ENCODE measurements around the gene AKT1S1.
A peak's percentile ranks its signal among the peaks of the same experiment; 100 is the strongest.

Gene AKT1S1

DNA sequence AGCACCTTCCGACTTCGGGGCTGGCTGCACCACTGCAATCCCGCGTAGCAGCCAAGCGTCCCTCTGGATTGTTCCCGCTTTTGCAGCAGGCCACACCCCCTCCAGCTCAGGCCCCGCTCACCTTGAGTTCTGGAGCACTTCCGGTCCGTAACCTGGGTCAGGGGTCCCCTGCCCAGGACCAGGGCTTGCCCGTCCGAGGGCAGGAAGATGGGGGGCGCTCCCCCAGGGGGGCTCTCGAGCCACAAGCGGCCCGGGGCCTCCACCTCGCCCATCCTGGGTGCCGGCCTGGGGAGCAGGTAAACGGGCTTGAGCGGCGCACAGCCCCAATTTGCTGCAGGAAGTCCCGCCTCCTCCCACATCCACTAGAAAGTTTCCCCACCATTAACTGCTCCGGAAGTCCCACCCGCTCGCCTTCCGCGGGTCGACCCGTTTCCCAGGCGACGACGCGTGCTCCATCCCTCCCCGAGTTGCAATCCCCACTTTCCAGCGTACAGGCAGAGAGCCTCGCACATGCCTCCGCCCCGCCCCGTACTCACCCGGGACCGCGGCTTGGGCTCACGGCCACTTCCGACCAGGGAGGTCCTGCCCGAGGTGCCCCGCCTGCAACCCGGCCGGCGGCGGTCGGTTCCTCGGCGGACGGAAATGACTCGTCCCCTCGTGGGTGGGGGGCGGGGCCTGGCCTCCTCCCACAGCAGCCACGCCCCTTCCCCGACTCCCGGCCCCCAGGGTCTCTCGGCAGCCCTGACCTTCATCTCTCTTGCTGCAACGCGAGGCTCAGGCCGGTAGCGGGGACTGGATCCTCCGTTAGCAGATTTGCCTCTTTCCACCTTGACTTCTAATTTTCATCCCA, 10.0 kb downstream of the AKT1S1 start, which contains the start of gene PNKP:
Gene PNKP, minus strand, starts transcription at position 644 of the 850 bp plus-strand sequence. Its CDS starts 372 bp downstream, at position 272.
- DNase-seq = peak; percentile 93 to 97 (median 96)

DNA sequence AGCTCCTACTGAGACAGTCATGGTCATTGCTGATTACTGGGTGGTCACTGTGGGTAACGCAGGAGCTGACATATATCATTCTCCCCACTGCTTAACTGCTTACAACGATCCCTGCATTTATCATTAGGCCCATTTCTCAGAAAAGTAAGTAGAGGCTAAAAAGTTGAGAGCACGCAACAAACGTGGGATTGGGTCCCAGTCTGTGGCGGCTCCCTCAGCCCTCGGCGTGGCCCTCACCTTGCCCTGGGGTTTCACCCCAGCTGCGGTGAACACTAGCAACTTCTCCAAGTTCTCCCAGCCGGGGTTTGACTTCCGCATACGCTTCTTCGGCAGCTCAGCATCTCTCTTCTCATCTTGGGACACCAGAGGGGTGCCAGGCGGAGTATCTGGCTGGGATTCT, 12.3 kb downstream of the AKT1S1 start:
- no peak for DNase-seq

DNA sequence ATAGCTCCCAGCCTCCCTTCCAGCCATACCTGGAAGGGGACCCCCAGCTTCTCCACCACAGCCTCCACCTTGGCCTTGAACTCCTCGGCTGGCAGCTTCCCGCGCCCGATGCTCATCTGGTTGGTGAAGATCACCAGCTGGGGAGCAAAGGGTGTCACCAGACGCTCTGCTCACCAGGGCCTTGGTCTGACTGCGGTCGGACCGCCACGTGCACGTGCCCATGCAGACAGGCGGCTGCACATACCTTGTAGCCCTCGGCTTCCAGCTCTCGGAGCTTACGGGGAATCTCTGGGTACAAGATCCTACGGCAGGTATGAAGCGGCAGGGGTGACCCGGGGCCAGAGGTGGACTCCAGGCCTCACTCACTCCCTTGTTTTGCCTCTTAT, 13.2 kb downstream of the AKT1S1 start:
- no peak for DNase-seq

DNA sequence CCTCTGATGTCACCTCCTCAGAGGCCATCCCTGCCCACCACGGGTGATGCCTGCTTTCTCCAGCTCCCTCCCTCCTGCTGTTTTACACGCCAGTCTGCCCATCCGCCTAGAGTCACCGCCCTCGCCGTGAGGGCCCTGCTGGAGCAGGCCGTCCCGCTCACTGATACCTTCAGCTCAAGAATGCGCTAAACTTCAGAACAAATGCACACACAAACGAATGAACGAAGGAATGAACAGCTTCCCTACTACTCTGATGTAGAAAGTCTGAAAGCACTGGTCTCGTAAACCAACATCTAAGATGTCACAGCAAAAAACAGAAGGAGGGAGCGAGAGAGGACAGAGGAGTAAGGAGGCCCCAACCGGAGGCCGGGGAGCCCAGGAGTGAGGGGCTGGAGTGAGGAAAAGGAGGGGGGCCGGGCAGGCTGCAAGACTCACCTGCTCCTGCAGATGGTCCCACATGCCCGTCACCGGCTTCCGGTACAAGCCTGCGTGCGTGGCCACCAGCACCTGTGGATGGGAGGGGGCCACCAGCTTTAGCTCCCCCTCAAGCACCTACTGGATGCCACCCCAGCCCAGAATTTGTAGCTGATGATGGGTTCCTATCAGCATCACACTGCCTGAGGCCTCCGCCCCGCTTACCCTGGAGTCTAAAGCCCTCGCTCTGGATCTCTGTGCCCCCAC, 13.8 kb downstream of the AKT1S1 start:
- DNase-seq = no peak

DNA sequence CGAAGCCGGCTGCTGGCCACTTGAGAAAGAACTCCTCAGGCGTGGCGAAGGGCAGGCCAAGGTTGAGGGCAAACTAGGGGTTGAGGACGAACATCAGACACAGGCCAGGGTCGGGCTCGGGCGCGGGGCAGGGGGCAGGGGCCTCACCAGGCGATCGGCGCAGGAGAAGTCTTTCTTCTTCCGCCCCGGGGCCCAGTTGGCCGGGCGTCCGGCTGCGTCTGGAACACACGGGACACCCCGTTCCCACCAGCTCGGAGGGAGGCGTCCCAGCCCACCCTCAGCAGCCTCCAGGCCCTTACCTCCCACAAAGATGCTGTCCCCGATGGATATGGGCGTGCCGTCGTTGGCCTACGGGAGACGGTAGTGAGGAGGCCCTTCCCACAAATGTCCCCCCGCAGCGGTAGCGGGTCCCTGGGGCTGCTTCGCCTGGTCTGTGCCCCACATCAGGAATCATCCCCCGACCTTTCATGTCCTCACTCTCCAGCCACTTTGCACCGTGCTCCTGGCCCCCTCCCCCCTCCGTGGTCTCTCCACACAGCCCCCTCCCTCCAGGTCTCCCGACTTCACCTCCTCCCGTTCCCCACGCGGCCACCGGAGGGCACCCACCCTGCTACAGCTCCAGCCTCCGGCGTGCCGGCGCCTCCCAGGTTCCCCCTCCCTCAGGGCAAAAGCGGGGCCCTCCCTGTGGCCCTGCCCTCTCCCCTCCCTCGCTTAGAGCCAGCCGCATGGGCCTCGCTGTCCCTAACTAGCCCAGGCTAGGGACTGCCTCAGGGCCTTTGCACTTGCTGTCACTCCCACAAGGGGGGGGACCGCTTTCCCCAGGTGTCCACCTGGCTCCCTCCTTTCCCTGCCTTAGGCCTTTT, 14.5 kb downstream of the AKT1S1 start:
- peak in 1 of 3 experiments; percentile 23 for DNase-seq

DNA sequence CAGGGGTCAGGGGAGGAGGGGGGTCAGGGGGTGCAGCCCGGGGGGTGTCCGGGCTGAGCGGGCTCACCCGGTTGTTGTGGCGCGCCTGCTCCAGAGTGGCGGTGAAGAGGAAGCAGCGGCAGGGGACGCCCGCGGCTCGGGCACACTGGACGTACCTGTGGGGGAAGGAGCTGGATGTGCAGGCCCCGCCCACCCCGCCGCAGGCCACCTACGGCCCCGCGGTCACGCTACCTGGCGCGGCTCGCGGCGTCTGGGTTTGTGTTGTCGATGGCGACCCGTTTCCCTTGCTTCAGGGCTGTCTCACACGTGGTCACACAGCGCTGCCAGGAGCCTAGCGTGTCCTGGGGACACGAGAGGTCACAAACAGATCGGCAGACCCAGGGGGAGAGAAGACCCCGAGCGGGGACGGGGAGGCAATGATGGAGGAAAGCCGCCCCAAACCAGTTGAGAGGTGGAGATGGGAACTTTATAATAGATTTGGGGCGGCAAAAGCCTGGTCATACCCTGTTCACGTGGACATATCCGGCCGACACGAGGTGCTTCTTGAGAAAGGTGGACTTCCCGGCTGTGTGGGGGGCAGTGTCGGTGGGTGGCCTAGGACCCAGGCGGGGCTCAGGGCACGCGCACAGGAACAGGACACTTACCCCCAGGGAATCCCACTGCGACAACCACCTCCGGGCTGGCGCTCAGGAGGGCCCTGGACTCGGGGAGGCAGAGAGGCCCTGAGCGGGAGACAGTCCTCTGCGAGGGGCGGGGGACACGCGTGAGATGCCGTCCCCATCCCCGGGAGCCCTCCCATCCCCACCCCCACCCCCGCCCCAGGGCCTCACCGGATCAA, 15.4 kb downstream of the AKT1S1 start:
- DNase-seq = peak; percentile 34 to 75 (median 40)

DNA sequence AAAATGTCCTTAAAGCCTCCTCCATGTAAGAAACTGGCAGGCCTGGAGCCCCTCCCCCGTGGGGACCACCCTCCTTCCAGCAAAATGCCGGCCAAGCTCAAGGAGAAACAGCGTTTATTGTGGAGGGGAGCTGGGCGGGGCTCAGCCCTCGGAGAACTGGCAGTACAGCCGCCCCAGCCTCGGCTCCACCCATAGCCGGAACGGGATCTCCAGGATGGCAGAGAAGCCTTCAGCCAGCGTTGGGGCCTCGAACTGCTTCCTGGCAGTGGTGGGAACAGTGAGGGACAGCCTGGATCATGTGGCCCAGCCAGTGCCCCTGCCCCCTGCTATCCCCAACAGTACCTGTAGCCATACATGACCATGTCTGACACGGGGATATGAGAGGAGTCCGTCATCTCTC, 16.0 kb downstream of the AKT1S1 start:
- DNase-seq = peak in 2 of 3 experiments; percentile 31 to 49

DNA sequence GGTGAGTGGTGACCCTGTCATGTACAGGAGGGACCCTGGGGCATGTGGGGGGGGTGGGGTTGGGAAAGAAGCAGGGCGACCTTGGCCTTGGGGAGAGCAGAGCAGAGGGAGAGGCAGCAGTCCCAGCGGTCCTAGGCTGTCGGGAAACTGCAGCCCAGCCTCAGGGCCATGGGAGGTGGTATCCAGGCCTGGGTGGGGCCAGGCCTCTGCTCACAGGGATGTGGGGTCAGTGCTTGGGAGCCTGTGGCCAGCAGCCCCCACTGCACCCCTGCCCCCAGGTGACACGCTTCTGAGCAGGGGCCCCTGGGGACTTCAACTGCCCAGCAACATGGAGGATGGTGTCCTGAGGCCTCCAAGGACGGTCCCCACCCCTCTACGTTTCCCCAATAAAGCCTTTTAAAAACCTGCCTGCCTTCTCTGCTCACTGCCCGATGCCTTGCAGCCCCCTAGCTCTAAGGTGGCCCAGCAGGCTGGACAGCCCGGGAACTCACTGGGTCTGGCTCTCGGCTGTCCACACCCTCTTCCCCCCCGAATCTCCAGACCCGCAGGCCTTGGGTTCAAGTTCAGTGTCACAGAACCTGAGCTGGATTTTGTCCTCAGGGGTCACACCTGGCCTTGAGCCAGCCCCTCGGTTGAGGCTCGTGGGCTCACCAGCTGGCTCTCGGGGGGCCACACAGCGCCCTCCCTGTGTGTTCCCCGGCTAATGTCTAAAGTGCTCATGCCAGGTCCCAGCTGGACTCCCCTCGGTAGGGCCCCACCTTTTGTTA, 16.6 kb downstream of the AKT1S1 start:
- no peak for DNase-seq

DNA sequence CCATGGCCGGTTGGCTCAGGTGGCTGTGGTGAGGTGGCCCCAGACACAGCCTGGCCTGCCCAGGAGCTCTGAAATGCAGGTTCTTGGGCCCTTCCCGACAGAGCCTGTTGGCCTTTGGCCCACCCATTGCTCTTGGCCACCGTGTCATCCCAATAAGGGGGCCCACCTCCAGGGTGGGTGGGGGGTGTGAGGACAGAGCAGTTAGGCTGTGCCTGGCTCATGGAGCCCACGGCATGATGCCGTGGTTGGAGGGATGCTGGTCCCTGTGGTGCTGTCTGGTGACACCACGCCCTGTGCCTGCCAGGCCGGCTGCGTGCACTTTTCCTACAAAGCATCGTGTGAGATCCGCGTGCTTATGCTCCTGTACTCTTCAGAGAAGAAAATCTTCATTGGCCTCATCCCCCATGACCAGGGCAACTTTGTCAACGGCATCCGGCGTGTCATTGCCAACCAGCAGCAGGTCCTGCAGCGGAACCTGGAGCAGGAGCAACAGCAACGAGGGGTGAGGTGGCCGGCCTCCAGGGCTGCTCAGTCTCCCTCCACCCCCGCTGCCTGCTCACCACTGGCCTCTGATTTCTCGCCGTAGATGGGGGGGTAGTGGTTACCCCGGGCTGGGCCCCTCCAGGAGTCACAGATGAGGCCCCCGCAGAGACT, 17.3 kb downstream of the AKT1S1 start:
- no peak for DNase-seq

DNA sequence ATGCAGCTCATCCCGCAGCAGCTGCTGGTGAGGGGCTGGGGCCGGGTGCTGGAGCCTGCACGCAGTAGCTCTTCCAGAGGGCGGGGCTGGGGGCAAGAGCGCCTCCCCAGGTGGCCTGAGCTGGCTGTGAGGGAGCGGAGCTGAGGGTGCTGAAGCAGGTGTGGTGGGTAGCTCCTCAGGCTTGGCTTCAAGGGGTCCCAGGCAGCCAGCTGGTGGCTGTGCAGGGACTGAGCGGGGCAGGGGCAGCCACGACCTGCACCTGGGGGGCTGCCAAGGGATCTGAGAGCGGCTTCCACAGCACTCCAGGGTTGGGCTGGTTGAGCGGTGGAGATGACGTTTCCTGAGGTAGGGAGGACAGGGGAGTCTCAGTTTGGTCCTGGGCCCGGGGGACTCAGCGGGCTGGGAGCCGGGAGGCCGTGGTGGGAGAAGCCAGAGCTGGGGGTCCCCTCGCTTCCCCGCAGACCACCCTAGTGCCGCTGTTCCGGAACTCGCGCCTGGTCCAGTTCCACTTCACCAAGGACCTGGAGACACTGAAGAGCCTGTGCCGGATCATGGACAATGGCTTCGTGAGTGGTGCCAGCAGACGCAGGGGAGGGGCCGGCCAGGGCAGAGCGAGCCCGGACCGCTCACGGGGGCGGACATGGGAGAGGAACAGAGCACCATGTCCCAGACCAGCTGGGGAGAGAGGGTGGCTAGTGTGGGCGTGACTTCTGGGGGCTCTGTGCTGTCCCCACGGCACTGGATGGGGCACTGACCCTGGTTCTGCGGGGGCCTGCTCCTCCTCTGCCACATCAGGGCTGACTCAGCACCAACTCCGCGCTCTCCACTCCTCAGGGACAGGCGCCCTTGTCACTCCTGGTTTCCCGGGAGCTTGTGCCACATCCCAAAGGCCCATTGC, 18.8 kb downstream of the AKT1S1 start:
- no peak for DNase-seq

DNA sequence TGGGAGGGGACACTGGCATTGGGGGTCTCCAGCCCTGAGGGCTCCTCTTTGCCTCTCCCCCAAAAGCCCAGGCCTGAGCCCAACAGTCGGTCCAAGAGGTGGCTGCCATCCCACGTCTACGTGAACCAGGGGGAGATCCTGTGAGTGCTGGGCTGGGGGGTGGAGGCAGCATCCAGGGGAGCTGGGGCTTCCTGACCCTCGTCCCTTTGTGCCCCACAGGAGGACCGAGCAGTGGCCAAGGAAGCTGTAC, 19.4 kb downstream of the AKT1S1 start:
- DNase-seq = no peak

DNA sequence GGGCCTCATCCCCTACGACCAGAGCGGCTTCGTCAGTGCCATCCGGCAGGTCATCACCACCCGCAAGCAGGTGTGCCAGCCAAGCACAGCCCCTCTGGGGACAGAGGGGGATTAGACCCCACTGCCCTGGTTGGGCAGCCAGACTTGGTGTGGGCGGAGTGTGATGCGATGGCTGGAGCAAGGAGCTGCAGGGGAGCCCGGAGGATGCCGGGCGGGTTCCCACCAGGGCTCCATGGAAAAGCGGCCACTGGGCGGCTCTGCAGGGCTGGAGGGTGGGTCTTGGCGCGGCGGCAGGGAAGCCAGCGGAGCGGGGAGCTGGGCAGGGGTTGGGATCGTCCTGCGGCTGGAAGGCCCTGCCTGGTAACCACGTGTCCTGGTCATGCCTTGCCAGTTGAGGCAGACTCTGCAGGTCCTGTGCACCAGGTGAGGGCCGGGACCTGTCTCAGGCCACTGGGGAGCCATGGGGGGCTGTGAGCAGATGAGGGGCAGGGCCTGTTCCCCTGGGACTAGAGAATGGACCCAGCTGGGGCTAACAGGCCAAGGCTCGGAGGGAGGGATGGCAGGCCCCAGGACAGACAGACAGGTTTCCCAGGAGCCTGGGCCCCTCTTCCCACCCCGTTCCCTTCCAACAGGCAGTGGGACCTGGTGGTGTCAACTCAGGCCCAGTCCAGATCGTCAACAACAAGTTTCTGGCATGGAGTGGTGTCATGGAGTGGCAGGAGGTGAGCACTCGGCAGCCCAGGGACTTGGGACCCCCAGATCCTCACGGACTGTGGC, 19.9 kb downstream of the AKT1S1 start:
- no peak for DNase-seq

DNA sequence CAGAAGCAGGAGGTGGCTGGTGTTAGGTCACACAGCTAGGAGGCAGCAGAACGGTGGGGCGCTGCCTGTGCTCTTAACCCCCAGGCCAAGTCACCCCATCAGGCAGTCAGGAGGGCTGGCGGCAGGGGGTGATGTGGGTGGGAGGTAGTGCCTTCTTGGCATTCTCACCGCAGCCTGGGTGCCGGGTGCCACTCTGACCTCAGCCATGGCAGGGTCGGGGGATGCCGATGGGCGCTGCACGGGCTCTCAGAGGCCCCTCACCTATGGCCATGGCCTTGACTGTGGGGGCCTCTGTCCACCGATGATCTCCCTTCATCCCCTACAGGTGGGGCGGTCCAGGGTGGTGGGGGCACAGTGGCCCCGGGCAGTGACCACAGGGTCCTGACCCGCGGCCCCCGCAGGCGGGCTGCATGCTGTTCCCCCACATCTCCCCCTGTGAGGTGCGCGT, 20.6 kb downstream of the AKT1S1 start:
- DNase-seq = no peak

DNA sequence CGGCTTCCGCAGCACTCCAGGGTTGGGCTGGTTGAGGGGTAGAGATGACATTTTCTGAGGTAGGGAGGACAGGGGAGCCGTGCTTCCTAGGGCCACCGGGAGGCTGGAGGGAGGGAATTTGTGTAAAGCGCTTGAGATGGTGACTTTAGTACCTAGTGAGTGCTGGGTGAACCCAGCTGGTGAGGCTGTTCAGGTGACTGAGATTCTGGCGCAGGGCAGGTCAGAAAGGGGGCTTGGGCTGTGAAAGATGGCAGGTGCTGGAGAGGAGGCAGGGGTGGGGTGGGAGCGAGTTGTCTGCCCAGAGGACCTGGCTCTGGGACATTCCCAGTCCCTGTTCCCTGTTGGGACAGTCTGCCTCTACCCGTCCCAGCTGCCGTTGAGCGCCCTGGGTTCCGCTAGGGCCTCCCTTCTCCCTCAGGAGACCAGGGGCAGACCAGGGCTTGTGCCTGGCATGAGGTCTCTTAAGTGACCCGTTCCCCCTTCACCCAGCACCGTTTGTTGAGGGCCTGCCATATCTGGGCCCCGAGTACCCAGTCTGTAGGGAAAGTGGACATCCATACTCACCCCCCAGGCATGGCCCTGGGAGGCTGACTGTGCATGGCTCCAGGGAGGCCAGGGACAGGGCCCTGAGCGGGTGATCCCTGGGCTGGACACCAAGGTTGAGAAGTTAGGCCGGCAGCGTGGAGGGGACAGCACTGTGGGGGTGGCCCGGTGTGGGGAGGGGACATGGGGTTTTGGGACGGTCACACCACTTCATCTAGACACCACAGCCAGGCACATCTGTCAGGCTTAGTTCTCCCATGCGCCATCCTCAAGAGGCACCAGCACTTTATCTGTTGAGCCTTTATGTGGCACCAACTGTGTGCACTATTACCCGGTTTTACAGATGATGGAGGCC, 21.2 kb downstream of the AKT1S1 start:
- DNase-seq = no peak

DNA sequence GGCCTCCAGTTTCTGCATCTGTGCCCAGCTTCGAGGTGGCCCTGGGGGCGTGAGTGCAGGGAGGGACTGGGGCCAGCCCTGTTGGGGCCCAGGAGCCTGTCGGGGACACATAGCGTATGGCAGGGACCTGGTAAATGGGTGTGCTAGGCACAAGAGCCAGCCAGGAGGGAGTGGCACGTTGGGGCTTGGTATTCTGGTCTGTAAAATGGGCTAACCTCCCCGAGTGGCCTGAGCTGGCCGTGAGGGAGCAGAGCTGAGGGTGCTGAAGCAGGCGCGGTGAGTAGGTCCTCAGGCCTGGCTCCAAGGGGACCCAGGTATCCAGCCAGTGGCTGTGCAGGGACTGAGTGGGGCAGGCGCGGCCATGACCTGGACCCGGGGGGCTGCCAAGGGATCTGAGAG, 21.9 kb downstream of the AKT1S1 start:
- DNase-seq = no peak

DNA sequence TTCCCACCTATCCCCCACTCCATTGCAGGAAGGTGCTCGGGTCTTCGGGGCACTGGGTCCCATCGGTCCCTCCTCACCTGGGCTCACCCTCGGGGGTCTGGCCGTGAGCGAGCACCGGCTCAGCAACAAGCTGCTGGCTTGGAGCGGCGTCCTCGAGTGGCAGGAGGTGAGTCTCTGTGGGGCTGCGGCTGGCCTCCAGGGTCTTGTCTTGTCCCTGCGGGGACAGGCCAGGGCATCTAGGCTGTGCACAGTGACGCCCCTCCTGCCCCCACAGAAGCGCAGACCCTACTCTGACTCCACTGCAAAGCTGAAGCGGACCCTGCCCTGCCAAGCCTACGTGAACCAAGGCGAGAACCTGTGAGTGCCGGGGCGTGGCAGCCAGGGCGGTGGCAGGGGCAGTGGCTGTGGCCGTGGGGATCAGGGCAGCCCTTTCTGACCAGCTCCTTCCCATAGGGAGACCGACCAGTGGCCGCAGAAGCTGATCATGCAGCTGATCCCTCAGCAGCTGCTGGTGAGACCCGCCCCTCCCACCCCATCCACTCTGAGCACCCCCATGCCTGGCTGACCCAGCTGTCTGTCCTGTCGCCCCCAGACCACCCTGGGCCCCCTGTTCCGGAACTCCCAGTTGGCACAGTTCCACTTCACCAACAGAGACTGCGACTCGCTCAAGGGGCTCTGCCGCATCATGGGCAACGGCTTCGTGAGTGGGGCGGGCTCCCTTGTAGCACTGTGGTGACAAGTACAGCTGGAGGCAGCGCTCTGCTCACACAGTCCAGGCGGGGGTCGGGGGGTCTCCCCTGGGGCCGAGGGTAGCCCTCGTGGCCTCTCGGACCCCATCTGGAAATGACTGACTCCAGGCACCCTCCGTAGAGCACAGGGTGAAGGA, 22.5 kb downstream of the AKT1S1 start:
- DNase-seq = no peak

DNA sequence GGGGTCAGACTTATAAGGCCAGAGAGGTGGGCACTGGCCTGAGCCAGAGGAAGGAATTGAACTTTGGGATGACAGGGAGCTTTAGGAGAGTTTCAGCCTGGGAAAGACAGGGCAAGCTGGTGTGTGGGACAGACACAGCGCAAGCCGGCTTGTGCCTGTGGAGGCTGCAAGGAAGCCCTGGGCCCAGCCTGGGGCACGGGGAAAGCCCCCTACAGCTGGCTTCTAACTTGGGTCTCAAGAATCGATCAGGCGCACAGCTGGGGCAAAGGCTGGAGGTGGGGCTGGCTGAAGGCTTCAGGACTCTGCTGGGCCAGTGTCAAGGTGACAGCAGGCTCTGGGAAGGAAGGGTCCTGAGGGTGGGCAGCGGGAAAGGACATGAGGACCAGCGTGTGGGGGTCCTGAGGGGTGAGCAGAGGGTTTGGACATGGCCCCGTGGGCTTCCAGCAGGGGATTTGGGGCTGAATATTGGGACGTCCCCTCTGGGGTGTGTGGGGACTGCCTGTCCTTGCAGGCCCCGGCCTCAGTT, 23.2 kb downstream of the AKT1S1 start:
- DNase-seq = no peak

Measured in NCI-H1417 (cell line).